HCT116 (cell line): ENCODE data around the gene TCEAL4. TPM values are rescaled to one million over a fixed set of nuclear protein-coding genes. Genes with fewer than 3 reads are reported as not detected.

ENCODE experiments used
- ATAC-seq: fragments of 200-7000 bp; cut with Tn5 transposase; 2 replicates; pipeline ENCODE4 v1.9.1; 2020; ENCODE audit warnings: mild to moderate bottlenecking, moderate library complexity
- BruUV-seq: library from RNA; stranded (reverse); fragments of 400-500 nt; replicated peaks from 2 replicates; lab custom pipeline; 2021; lab: Mats Ljungman, UMichigan
- CTCF ChIA-PET: fragments of 300-600 bp; sonication (Branson Sonifier 250); formaldehyde crosslinking; loops from one replicate; lab custom pipeline; 2021; ENCODE audit warnings: antibody characterized with exemption; lab: Charles Lee
- POLR2A ChIA-PET: fragments of 300-600, 350-600 bp; sonication (Branson Sonifier 250); formaldehyde crosslinking; loops from one replicate; lab custom pipeline; 2021; ENCODE audit warnings: antibody characterized with exemption; lab: Charles Lee
- RAD21 ChIA-PET, 2 experiments: fragments of 300-600 bp; sonication (Branson Sonifier 250); formaldehyde crosslinking; loops; one replicate each; lab custom pipeline; 2023; ENCODE audit warnings: low total read pairs in 2 of 2; ENCODE audit not compliant: uncharacterized antibody in 2 of 2, unreplicated experiment in 2 of 2, low non-redundant PET in 1 of 2; lab: Charles Lee
- DNase-seq: peaks from one replicate; pipeline ENCODE4 v3.0.0-alpha.2; 2010; ENCODE audit warnings: low read depth, low spot score
- H2AFZ ChIP-seq: fragments of 200-600 bp; shearing (Covaris generic), sonication (generic); 2 replicates; pipeline ENCODE4 v1.6.1; 2017; ENCODE audit warnings: low read depth, mixed run types, mixed read lengths, antibody characterized with exemption, low read length; ENCODE audit not compliant: poor library complexity, severe bottlenecking
- H3K27ac ChIP-seq: 2 replicates; pipeline ENCODE4 v1.5.1; 2012; ENCODE audit warnings: low read depth, low read length
- H3K27me3 ChIP-seq: fragments of 200-600 bp; sonication (generic); 2 replicates; pipeline ENCODE4 v1.6.1; 2016; ENCODE audit warnings: mixed run types, low read length, mixed read lengths; ENCODE audit not compliant: insufficient read depth
- H3K36me3 ChIP-seq, 2 experiments: fragments of 200-500 bp in 1 of 2; fragments of 200-600 bp in 1 of 2; sonication (Bioruptor generic) in 1 of 2; sonication (generic) in 1 of 2; 2 replicates each; pipeline versions ENCODE4 v1.5.1 to v1.6.1; 2014 to 2016; ENCODE audit warnings: low read length in 2 of 2, inconsistent platforms in 1 of 2, mixed read lengths in 1 of 2, mixed run types in 1 of 2; ENCODE audit not compliant: insufficient read depth in 2 of 2, control insufficient read depth in 1 of 2
- H3K4me1 ChIP-seq, 2 experiments: fragments of 200-600 bp in 1 of 2; sonication (generic) in 1 of 2; 2 replicates each; pipeline versions ENCODE4 v1.5.1 to v1.6.1; 2012 to 2017; ENCODE audit warnings: low read length in 2 of 2, inconsistent platforms in 1 of 2, mild to moderate bottlenecking in 1 of 2, mixed read lengths in 1 of 2, mixed run types in 1 of 2, moderate library complexity in 1 of 2; ENCODE audit not compliant: insufficient read depth in 2 of 2, control insufficient read depth in 1 of 2
- H3K4me2 ChIP-seq: fragments of 200-600 bp; sonication (generic); 2 replicates; pipeline ENCODE4 v1.6.1; 2017; ENCODE audit warnings: mixed run types, low read length, mixed read lengths
- H3K4me3 ChIP-seq, 2 experiments: fragments of 200-600 bp in 1 of 2; sonication (generic) in 1 of 2; replicated peaks in 1 of 2; 2 replicates each; pipeline ENCODE4 v1.5.1; 2011 to 2016; ENCODE audit warnings: low read length in 2 of 2, control low read depth in 1 of 2, low read depth in 1 of 2, mild to moderate bottlenecking in 1 of 2, mixed read lengths in 1 of 2, mixed run types in 1 of 2
- H3K79me2 ChIP-seq: fragments of 200-600 bp; sonication (generic); 2 replicates; pipeline ENCODE4 v1.6.1; 2017; ENCODE audit warnings: mild to moderate bottlenecking, mixed run types, low read length, moderate library complexity, mixed read lengths; ENCODE audit not compliant: insufficient read depth
- H3K9ac ChIP-seq: fragments of 200-600 bp; sonication (generic); 2 replicates; pipeline ENCODE4 v1.6.1; 2016; ENCODE audit warnings: low read length, mixed read lengths
- H3K9me2 ChIP-seq: fragments of 200-600 bp; sonication (generic), shearing (Covaris generic); 2 replicates; pipeline ENCODE4 v1.6.1; 2017; ENCODE audit warnings: mixed run types, mild to moderate bottlenecking, moderate library complexity; ENCODE audit not compliant: insufficient read depth
- H3K9me3 ChIP-seq, 2 experiments: fragments of 200-500 bp in 1 of 2; fragments of 200-600 bp in 1 of 2; sonication (Bioruptor generic) in 1 of 2; sonication (generic) in 1 of 2; 2 replicates each; pipeline ENCODE4 v1.6.1; 2014 to 2017; ENCODE audit warnings: low read length in 2 of 2, mixed read lengths in 2 of 2, inconsistent platforms in 1 of 2, low read depth in 1 of 2, mild to moderate bottlenecking in 1 of 2, mixed run types in 1 of 2, moderate library complexity in 1 of 2; ENCODE audit not compliant: control insufficient read depth in 1 of 2, insufficient read depth in 1 of 2
- H4K20me1 ChIP-seq: fragments of 200-600 bp; sonication (generic), shearing (Covaris generic); 2 replicates; pipeline ENCODE4 v1.6.1; 2017; ENCODE audit warnings: mixed run types, mild to moderate bottlenecking, moderate library complexity; ENCODE audit not compliant: insufficient read depth
- CBX3 ChIP-seq: IDR thresholded peaks from 2 replicates; pipeline ENCODE4 v1.6.1; 2012; ENCODE audit warnings: low read depth
- CEBPB ChIP-seq: IDR thresholded peaks from 2 replicates; pipeline ENCODE4 v1.6.1; 2012; ENCODE audit warnings: low read depth
- EGR1 ChIP-seq: IDR thresholded peaks from 2 replicates; pipeline ENCODE4 v1.6.1; 2012; ENCODE audit warnings: low read depth
- ELF1 ChIP-seq: IDR thresholded peaks from 2 replicates; pipeline ENCODE4 v1.6.1; 2012; ENCODE audit warnings: low read depth, borderline replicate concordance
- EZH2 ChIP-seq: fragments of 200-600 bp; sonication (generic); IDR thresholded peaks from 2 replicates; pipeline ENCODE4 v1.6.1; 2017; ENCODE audit warnings: antibody characterized with exemption, mixed run types
- EZH2phosphoT487 ChIP-seq: fragments of 200-600 bp; IDR thresholded peaks from 2 replicates; pipeline ENCODE4 v1.6.1; 2018; ENCODE audit warnings: antibody characterized with exemption, borderline replicate concordance
- FOSL1 ChIP-seq: IDR thresholded peaks from 2 replicates; pipeline ENCODE4 v1.6.1; 2012; ENCODE audit warnings: low read depth
- JUND ChIP-seq: IDR thresholded peaks from 2 replicates; pipeline ENCODE4 v1.6.1; 2012
- POLR2A ChIP-seq: IDR thresholded peaks from 2 replicates; pipeline ENCODE4 v1.7.0; 2011; ENCODE audit warnings: borderline replicate concordance; ENCODE audit not compliant: insufficient read depth, insufficient read length; ENCODE audit errors: extremely low read depth
- RAD21 ChIP-seq: IDR thresholded peaks from 2 replicates; pipeline ENCODE4 v1.6.1; 2012; ENCODE audit warnings: low read depth, mild to moderate bottlenecking
- SIN3A ChIP-seq: IDR thresholded peaks from 2 replicates; pipeline ENCODE4 v1.6.1; 2012; ENCODE audit warnings: low read depth
- SRF ChIP-seq: IDR thresholded peaks from 2 replicates; pipeline ENCODE4 v1.6.1; 2012; ENCODE audit warnings: low read depth
- TCF7L2 ChIP-seq: IDR thresholded peaks from 2 replicates; pipeline ENCODE4 v1.7.0; 2011; ENCODE audit warnings: borderline replicate concordance, inconsistent platforms; ENCODE audit not compliant: insufficient read depth, insufficient read length; ENCODE audit errors: extremely low read depth
- YY1 ChIP-seq: IDR thresholded peaks from 2 replicates; pipeline ENCODE4 v1.6.1; 2011; ENCODE audit warnings: low read length, low read depth, moderate library complexity, mild to moderate bottlenecking; ENCODE audit not compliant: insufficient replicate concordance; ENCODE audit errors: extremely low read depth
- ZFX ChIP-seq: fragments of 450-650 bp; IDR thresholded peaks from 2 replicates; pipeline ENCODE4 v1.6.1; 2017
- ZNF274 ChIP-seq: fragments of 200-500 bp; sonication (Bioruptor generic); IDR thresholded peaks from 2 replicates; pipeline ENCODE4 v1.6.1; 2014; ENCODE audit warnings: mild to moderate bottlenecking, low read depth, low read length, inconsistent platforms
- intact Hi-C: fragments of 100-400 bp; cut with micrococcal nuclease; formaldehyde crosslinking; loops from 2 replicates; pipeline ENCODE4 v1.10.0; 2022
- total RNA-seq: library from RNA; stranded (reverse); gene quantifications from one replicate; pipeline ENCODE4 v1.2.1, GENCODE V29; 2021; ENCODE audit not compliant: unreplicated experiment
- TF ChIP-seq, protein P1 (sequence below), 3 experiments: fragments of 200-600 bp in 1 of 3; sonication (generic) in 1 of 3; IDR thresholded peaks in 2 of 3; conservative IDR thresholded peaks in 1 of 3; 2 replicates each; pipeline ENCODE4 v1.5.1; 2012 to 2017; ENCODE audit warnings: low read depth in 2 of 3, low read length in 2 of 3, antibody characterized with exemption in 1 of 3, borderline replicate concordance in 1 of 3, control low read depth in 1 of 3, mild to moderate bottlenecking in 1 of 3, mixed read lengths in 1 of 3, mixed run types in 1 of 3, moderate library complexity in 1 of 3; ENCODE audit not compliant: insufficient read depth in 1 of 3
- TF ChIP-seq, protein P2 (sequence below): IDR thresholded peaks from 2 replicates; pipeline ENCODE4 v1.6.1; 2012; ENCODE audit warnings: low read depth
- TF ChIP-seq, protein P3 (sequence below): IDR thresholded peaks from 2 replicates; pipeline ENCODE4 v1.6.1; 2012
- TF ChIP-seq, protein P4 (sequence below): IDR thresholded peaks from 2 replicates; pipeline ENCODE4 v1.6.1; 2011; ENCODE audit warnings: mild to moderate bottlenecking, low read length, moderate library complexity; ENCODE audit not compliant: insufficient replicate concordance; ENCODE audit errors: extremely low read depth

Gene TCEAL4
- total RNA-seq, 1 experiment from 2014 or later: 23.5 TPM

DNA sequence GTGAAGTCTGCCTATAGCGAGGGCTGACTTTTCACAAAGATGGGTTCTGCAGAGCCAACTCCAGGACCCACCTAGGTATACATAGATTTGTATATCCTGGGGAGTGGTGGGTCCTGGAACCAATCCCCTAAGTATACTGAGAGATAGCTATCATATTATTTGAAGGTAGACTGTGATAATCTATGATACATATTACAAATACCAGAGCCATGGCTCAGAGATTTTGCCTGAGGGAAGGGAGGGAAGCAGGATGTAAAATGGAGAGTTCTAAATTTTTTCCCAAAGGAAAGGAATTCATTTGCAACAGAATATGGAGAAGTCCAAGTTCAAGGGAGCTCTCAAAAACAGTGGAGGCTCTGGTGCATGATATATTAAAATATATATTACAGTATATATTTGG lies 29.7 kb downstream of the TCEAL4 start:
- DNase-seq: no peak
- no peaks in the 10 kb centered on the region for H3K79me2 ChIP-seq
- POLR2A ChIA-PET: no interaction called here

More for the DNA sequence above, 29.7 kb downstream of the TCEAL4 start:
- H3K27me3 ChIP-seq: no peaks in the 10 kb centered on the region
- no peaks in the 10 kb centered on the region for H3K9me3 ChIP-seq
- CTCF ChIA-PET: no interaction called here
- no peak overlapping the region for H3K27ac ChIP-seq
- H3K4me3 ChIP-seq: no peak overlapping the region
- intact Hi-C loops: no loop called here
- H3K9ac ChIP-seq: no peak overlapping the region
- peak overlapping the region; percentile 21 for H3K4me2 ChIP-seq
- RAD21 ChIA-PET: no interaction called here
- H3K4me1 ChIP-seq: peaks cover 0 to 10% of the 10 kb centered on the region in 2 experiments; a peak in 2 of 4 replicates
- H3K36me3 ChIP-seq: no peaks in the 10 kb centered on the region
- BruUV-seq: no TSS peak
- ATAC-seq: no peak
- no peak overlapping the region for H2AFZ ChIP-seq
- H3K9me2 ChIP-seq: no peaks in the 10 kb centered on the region
- H4K20me1 ChIP-seq: no peaks in the 10 kb centered on the region
- no peak for TF ChIP-seq EGR1
- no peak for TF ChIP-seq TCF7L2
- TF ChIP-seq CBX3: no peak
- TF ChIP-seq SIN3A: no peak
- no peak for TF ChIP-seq SRF
- TF ChIP-seq, protein P1, sequence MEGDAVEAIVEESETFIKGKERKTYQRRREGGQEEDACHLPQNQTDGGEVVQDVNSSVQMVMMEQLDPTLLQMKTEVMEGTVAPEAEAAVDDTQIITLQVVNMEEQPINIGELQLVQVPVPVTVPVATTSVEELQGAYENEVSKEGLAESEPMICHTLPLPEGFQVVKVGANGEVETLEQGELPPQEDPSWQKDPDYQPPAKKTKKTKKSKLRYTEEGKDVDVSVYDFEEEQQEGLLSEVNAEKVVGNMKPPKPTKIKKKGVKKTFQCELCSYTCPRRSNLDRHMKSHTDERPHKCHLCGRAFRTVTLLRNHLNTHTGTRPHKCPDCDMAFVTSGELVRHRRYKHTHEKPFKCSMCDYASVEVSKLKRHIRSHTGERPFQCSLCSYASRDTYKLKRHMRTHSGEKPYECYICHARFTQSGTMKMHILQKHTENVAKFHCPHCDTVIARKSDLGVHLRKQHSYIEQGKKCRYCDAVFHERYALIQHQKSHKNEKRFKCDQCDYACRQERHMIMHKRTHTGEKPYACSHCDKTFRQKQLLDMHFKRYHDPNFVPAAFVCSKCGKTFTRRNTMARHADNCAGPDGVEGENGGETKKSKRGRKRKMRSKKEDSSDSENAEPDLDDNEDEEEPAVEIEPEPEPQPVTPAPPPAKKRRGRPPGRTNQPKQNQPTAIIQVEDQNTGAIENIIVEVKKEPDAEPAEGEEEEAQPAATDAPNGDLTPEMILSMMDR (IDR thresholded peaks at IDR 0.05 in 2 of 3, conservative IDR thresholded peaks at IDR 0.05 in 1 of 3; ENCODE audit: borderline replicate concordance in 1 of 3, insufficient read depth in 1 of 3, low read depth in 2 of 3, low read length in 2 of 3): no peak
- TF ChIP-seq EZH2phosphoT487: no peak
- TF ChIP-seq, protein P2, sequence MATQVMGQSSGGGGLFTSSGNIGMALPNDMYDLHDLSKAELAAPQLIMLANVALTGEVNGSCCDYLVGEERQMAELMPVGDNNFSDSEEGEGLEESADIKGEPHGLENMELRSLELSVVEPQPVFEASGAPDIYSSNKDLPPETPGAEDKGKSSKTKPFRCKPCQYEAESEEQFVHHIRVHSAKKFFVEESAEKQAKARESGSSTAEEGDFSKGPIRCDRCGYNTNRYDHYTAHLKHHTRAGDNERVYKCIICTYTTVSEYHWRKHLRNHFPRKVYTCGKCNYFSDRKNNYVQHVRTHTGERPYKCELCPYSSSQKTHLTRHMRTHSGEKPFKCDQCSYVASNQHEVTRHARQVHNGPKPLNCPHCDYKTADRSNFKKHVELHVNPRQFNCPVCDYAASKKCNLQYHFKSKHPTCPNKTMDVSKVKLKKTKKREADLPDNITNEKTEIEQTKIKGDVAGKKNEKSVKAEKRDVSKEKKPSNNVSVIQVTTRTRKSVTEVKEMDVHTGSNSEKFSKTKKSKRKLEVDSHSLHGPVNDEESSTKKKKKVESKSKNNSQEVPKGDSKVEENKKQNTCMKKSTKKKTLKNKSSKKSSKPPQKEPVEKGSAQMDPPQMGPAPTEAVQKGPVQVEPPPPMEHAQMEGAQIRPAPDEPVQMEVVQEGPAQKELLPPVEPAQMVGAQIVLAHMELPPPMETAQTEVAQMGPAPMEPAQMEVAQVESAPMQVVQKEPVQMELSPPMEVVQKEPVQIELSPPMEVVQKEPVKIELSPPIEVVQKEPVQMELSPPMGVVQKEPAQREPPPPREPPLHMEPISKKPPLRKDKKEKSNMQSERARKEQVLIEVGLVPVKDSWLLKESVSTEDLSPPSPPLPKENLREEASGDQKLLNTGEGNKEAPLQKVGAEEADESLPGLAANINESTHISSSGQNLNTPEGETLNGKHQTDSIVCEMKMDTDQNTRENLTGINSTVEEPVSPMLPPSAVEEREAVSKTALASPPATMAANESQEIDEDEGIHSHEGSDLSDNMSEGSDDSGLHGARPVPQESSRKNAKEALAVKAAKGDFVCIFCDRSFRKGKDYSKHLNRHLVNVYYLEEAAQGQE: no peak
- no peak for TF ChIP-seq POLR2A
- TF ChIP-seq, protein P3, sequence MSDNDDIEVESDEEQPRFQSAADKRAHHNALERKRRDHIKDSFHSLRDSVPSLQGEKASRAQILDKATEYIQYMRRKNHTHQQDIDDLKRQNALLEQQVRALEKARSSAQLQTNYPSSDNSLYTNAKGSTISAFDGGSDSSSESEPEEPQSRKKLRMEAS: no peak
- TF ChIP-seq YY1: no peak
- TF ChIP-seq FOSL1: no peak
- TF ChIP-seq, protein P4, sequence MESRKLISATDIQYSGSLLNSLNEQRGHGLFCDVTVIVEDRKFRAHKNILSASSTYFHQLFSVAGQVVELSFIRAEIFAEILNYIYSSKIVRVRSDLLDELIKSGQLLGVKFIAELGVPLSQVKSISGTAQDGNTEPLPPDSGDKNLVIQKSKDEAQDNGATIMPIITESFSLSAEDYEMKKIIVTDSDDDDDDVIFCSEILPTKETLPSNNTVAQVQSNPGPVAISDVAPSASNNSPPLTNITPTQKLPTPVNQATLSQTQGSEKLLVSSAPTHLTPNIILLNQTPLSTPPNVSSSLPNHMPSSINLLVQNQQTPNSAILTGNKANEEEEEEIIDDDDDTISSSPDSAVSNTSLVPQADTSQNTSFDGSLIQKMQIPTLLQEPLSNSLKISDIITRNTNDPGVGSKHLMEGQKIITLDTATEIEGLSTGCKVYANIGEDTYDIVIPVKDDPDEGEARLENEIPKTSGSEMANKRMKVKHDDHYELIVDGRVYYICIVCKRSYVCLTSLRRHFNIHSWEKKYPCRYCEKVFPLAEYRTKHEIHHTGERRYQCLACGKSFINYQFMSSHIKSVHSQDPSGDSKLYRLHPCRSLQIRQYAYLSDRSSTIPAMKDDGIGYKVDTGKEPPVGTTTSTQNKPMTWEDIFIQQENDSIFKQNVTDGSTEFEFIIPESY: no peak
- TF ChIP-seq CEBPB: no peak
- no peak for TF ChIP-seq ZFX
- no peak for TF ChIP-seq EZH2
- TF ChIP-seq ELF1: no peak
- TF ChIP-seq ZNF274: no peak
- no peak for TF ChIP-seq RAD21
- no peak for TF ChIP-seq JUND
